ENCODE results near the gene EYA3. TPM values are rescaled to one million over a fixed set of nuclear protein-coding genes. Genes with fewer than 3 reads are reported as not detected.

Gene EYA3
- total RNA-seq, 1 experiment from 2014 or later = 29.4 TPM

- Mint-ChIP-seq H3K27me3 (ENCODE audit: low read depth) (no peaks in the 10 kb centered on the region), H3K9me3 (no peaks in the 10 kb centered on the region), H3K27ac (no peak overlapping the region), H3K36me3 (no peaks in the 10 kb centered on the region), H3K4me1 (no peaks in the 10 kb centered on the region), H3K4me3 (no peak overlapping the region)
- ChIA-PET CTCF (interaction anchor here (1.1 to 1.5 kb wide), 3 partner anchors 9 to 281 kb away, joined by 3 to 4 read pairs (median 3); partner anchors contain the start of gene EYA3), POLR2A (interaction anchor here (0.7 kb wide), 1 partner anchor 119 kb away, joined by 3 read pairs; the partner anchor contains the start of gene XKR8)
- TF ChIP-seq PRRX2 (CRISPR knock-in tag; IDR thresholded peaks at IDR 0.05) (no peak), ZNF532 (CRISPR knock-in tag; IDR thresholded peaks at IDR 0.05; ENCODE audit: borderline replicate concordance) (no peak), NFE2L1 (CRISPR knock-in tag; IDR thresholded peaks at IDR 0.05) (no peak), TCF7 (CRISPR knock-in tag; IDR thresholded peaks at IDR 0.05; ENCODE audit: low read depth) (no peak), ZNF416 (CRISPR knock-in tag; IDR thresholded peaks at IDR 0.05) (no peak), IRF2 (CRISPR knock-in tag; IDR thresholded peaks at IDR 0.05; ENCODE audit: borderline replicate concordance, low read depth) (no peak), HMGXB4 (CRISPR knock-in tag; IDR thresholded peaks at IDR 0.05) (no peak), EMX1 (CRISPR knock-in tag; IDR thresholded peaks at IDR 0.05) (no peak), KAT7 (CRISPR knock-in tag; IDR thresholded peaks at IDR 0.05; ENCODE audit: borderline replicate concordance) (no peak), SOX15 (CRISPR knock-in tag; IDR thresholded peaks at IDR 0.05) (no peak), MLX (CRISPR knock-in tag; IDR thresholded peaks at IDR 0.05) (no peak), HMGA2 (CRISPR knock-in tag; IDR thresholded peaks at IDR 0.05) (no peak), CREM (CRISPR knock-in tag; IDR thresholded peaks at IDR 0.05) (no peak), ZNF219 (CRISPR knock-in tag; IDR thresholded peaks at IDR 0.05; ENCODE audit: borderline replicate concordance) (no peak), FOXJ3 (CRISPR knock-in tag; IDR thresholded peaks at IDR 0.05; ENCODE audit: borderline replicate concordance) (no peak), ATF2 (CRISPR knock-in tag; IDR thresholded peaks at IDR 0.05; ENCODE audit: borderline replicate concordance, low read depth) (no peak), NR2C2 (CRISPR knock-in tag; IDR thresholded peaks at IDR 0.05) (no peak), NR3C1 (CRISPR knock-in tag; conservative IDR thresholded peaks at IDR 0.05; ENCODE audit: low read depth) (no peak), ATF6 (CRISPR knock-in tag; IDR thresholded peaks at IDR 0.05) (no peak), ZNF671 (CRISPR knock-in tag; IDR thresholded peaks at IDR 0.05) (no peak)
- DNase-seq (ENCODE audit: low spot score) (no peak), ATAC-seq (no peak)
These were observed 9.5 kb downstream of the EYA3 start for GRCh38 chr1:28078680-28079626.

All from WTC11 (cell line).